HG03135 (cell line): ENCODE measurements around the gene FAM170B.

Experiments used
- ATAC-seq: cut with Tn5 transposase; IDR thresholded peaks from one replicate; pipeline ENCODE4 v1.9.1; 2021; ENCODE audit warnings: mild to moderate bottlenecking, moderate library complexity; ENCODE audit not compliant: unreplicated experiment

FAM170B gene

GRCh38 chr10:49169776-49170175, 36.0 kb upstream of the FAM170B start:
- no peak for ATAC-seq

- no peak for ATAC-seq
Observed at GRCh38 chr10:49168831-49169500, 35.1 kb upstream of the FAM170B start.

GRCh38 chr10:49168171-49168540, 34.3 kb upstream of the FAM170B start:
- no peak for ATAC-seq

GRCh38 chr10:49167425-49168170, 33.8 kb upstream of the FAM170B start:
- no peak for ATAC-seq

DNA sequence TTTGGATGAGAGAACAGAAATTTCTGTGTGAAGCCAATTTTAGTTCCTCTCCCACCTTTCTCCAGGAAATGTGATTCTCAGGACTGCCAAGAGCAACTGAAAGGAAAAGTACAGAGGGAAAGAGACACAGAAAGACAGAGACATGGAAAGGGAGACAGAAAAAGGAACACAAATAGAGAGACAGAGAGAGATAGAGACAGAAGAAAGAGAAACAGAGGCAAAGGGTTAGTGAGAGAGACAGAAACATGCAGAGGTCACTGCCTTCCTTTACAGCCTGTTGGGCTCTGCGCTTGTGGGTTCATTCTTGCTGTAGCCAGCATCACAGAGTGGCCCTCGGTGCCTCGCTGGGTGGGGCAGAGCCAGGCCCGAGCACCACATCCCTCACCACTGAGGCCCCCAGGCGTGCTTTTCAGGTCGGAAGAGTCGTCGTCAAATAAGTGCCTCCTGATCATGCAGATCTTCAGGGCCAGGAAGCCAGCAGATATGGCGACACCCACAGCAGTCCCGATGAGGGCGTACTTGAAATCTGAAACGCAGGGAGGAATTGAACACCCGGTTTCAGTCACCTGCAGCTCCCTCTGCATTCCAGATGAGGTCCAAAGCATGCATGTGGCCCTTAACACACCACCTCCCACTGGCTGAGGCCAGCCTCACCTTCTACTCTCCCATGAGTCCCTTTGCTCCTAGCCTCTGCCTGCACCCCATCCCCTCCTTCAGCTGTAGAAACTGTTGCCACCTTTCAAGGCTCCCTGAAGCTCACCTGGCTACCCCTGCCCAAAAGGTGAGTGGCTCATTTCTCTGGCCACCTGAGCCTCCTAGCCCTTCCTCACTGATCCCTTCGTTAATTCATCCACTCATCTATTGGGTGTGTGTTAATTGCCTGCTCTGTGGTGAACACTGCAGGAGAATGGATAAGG, 32.9 kb upstream of the FAM170B start:
- ATAC-seq = no peak

DNA sequence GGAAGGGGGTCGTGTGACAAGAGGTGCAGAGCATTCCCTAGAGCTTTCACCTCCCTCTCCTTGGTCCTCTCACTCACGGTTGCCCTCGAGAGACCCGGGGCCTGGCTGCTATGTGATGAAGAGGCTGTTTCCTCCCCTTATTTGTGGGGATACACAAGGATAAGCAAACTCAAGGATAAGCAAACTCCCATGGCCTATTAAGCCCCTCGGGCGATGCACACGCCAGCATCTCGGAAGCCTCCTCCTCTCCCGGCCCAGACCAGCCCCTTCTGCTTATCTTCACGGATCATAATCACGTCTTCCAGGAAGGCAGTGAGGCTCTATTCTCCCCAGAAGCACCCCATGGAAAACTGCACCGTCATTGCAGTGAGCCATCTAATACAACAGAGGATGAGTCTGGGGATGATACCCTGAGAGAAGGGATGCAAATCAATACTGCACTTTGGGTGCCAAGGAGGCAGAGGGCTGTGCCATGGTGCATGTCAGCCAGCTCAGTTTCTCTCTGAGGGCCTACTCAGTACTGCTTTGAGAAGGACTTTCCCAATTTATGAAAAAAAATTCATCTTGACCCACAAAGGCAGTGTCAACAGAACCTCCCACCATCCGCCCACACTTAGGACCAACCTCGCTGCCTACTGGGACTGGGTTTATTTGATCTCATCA, 32.1 kb upstream of the FAM170B start:
- ATAC-seq = no peak

DNA sequence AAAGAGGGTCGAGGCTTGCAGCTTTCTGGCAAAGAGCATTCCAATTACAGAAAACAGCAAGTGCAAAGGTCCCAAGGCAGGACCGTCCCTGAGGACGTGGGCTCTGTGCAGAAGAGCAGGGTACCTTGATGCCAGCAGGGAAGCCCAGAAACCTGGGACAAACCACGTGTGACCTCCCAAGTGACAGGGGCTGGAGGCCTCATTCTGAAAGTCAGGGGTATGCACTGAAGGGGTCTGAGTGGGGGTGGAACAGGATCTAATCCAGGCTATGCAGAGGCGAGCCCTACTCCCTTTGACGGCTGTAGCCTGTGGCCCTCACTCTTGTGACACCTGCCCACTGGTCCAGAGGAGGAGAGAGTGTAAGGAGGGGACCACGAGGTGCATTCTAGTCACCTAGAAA, 31.4 kb upstream of the FAM170B start:
- ATAC-seq = no peak

DNA sequence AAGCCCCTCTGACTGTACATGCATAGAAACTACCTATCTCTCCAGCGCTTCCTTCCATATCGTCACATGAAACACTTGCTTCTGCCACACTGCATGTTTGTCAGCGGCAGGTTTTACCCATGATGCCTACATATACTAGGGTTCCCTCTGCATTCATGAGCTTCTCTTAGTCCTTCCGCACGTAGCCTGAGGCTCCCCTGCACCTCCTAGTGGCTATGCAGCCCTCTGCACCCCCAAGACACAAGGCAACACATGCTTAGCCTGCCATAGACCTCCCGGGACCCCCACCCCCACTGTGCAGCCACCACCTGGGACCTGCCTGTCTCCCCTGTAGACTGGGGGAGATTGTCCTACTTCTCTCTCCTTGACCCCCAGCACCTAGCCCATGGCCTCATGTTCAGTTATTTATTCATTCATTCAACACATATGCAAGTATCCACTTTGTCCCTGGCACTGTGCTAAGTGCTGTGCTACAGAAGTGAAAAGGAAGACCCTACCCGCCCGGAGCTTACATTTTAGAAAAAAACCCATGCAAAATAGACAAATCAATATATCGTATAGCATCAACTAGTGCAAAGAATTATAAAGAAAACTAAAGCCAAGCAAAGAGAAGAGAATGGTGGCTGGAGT, 30.9 kb upstream of the FAM170B start:
- ATAC-seq = peak; percentile 74

GRCh38 chr10:49163741-49164140, 29.9 kb upstream of the FAM170B start:
- ATAC-seq = no peak

GRCh38 chr10:49162761-49163310, 29.0 kb upstream of the FAM170B start:
- no peak for ATAC-seq

GRCh38 chr10:49162063-49162462, 28.2 kb upstream of the FAM170B start:
- ATAC-seq = no peak

DNA sequence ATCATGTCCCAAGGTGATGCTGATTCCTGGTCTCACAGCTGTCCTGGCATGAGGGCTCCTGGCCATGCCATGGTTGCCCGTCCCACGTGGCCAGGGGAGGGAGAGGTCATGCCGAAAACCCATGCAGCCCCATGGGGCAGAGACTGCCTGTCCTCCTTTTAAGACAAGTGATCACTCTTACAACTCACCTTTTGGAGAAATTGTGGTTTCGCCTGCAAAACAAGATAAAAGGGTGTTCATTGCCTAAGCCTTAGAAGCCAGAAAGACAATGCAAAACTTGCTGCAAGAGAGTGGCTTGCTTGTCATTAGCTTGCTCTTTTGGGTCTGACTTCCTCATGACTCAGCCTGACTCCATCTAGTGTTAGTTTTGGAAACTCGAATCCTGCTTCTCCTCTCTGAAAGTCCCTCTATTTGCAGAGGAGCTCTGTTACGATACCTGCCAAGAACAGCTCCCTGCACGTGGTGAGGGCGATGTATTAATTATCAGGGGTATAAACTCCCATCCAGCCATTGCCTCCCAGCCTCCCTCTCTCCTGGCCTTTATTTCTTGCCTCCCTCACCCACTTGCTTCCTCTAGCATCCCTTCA, 27.7 kb upstream of the FAM170B start:
- no peak for ATAC-seq

GRCh38 chr10:49160814-49161213, 27.0 kb upstream of the FAM170B start:
- ATAC-seq = no peak

- ATAC-seq = no peak
Observed at GRCh38 chr10:49160110-49160509, 26.3 kb upstream of the FAM170B start.

DNA sequence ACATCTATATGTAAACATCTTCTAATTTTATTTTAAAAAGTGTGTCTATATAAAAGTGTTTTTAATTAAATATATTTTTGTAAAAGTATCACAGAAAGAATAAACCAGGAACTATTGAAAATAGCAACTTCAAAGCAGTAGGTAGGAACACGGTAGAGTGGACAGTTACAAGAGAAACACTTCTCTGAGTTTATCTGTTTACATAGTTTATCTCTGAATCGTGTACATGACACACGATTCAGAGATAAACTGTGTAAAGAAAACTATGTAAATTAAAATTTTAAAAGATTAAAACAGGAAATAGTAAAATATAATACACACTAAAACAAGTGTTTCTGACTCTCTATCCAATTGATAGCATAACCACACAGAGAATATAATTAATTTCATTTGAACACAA, 25.1 kb upstream of the FAM170B start:
- ATAC-seq = no peak

DNA sequence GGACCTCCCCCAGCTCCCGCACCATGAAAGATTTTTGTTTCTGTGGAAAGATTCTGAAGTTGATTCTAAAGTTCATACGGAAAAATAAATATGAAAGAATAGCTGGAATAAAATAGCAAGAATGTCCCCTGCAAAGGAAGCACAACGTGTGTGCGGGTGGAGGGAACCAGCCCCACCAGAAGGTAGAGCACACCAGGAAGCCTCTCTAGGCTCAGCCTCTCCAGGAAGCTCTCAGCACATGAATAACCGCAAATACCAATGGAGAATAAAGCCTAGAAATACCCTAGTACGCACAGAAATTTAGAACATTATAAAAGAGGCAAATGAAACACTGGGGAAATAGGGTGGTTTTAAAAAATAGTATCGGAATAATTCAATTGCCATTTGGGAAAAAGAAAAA, 24.6 kb upstream of the FAM170B start:
- no peak for ATAC-seq

- no peak for ATAC-seq
Observed at GRCh38 chr10:49157229-49157628, 23.4 kb upstream of the FAM170B start.

GRCh38 chr10:49154641-49155040, 20.8 kb upstream of the FAM170B start:
- no peak for ATAC-seq

DNA sequence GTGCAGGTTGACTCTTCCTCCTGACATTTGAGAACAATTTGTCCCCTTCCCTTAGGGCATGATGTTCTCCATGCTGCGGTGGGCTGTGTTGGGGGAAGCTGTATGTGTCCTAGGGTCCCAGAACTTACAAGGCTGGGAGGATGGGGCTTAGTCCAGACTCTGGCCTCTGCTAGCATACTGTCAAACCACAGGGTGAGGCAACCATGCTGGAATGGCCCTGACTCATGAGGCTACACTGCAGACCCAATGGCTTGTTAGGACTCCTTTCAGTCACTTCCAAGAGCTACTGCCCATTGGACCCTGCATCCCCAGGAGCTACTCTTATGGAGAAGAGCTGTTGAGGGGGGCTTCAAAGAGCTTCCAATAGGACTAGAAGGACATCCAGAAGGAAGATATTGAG, 20.1 kb upstream of the FAM170B start:
- ATAC-seq = no peak

GRCh38 chr10:49153115-49153514, 19.3 kb upstream of the FAM170B start:
- ATAC-seq = no peak
